Ecto neural progenitor cell (in vitro differentiated cells): ENCODE data around the gene WDR1.

Experiments
- DNase-seq: peaks from one replicate; pipeline ENCODE4 v3.0.0-alpha.2; 2018; ENCODE audit warnings: low spot score

Gene WDR1

GRCh38 chr4:10116569-10117358, at the start of gene WDR1:
TSS of gene WDR1 (minus strand) at chr4:10116799. CDS start at chr4:10116666, 133 bp downstream.
- peak; percentile 97 for DNase-seq

DNA sequence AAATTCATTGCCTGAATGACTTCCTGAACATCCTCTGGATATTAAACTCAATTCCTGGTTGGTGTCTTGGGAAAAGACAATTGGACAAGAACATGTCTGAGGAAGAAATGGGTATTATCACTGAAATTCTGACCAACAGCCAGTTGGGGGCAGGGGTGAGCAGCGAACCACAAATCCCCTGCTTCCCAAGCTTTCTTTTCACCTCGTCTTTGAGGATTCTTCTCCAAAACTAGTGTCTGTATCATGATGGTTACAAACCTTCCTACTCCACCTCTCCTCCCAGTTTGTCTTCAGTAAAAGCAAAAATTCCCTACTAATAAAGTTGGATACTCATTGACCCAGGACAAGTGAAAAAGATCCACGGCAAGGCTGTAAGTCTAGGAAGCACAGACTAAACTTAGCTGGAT, 48.3 kb upstream of the WDR1 start:
- peak; percentile 61 for DNase-seq

- DNase-seq = no peak
These were observed 46.7 kb upstream of the WDR1 start for GRCh38 chr4:10163296-10163695.

DNA sequence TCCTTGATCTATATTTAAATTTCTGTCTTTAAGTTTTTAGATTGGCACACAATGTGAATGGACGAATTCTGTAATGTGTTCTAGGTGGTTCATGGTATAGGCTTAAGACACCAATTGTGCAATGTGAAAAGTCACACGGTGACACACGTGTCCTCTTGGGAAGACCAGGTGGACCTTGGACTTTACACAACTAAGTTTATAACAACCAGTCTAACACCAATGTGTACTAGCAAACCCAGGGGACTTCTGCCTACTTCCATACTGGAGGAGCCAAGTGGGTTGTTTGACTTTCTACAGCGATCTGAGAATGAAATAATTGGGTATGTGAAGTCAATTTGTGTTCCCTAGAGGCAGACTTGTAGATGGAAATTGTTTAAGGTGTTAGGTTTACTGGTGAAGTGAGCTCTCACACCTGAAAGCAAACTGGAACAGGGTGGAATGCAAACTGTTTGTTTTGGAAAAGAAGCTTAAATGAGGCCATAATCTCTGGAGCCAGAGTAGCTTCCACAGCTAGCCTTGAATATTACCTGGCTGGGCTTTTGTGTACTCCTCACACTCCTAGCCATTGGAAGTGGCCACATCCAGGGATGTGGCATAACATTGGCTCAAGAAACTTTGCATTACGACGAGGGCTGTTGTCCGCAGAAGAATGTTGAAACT, 45.9 kb upstream of the WDR1 start:
- no peak for DNase-seq

- no peak for DNase-seq
These were observed 45.2 kb upstream of the WDR1 start for GRCh38 chr4:10161840-10162239.

DNA sequence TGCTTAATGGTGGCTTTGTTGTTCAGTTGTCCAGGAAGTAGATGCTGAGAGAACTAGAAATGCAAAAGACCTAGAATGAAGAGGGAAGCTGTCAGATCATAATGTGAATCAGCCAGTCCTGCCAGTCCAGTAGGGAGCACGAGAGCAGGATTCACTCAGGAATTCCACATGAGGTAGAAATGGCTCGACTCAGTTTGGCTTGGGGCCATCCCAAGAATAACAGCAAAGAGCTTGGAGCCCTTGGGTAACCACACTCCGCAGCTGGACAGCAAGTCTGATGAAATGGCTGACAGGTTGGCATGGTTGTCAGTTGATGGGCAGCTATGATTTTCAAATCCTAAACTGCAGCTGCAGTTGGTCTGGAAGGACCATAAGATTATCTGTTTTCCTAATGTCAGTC, 44.5 kb upstream of the WDR1 start:
- no peak for DNase-seq

DNA sequence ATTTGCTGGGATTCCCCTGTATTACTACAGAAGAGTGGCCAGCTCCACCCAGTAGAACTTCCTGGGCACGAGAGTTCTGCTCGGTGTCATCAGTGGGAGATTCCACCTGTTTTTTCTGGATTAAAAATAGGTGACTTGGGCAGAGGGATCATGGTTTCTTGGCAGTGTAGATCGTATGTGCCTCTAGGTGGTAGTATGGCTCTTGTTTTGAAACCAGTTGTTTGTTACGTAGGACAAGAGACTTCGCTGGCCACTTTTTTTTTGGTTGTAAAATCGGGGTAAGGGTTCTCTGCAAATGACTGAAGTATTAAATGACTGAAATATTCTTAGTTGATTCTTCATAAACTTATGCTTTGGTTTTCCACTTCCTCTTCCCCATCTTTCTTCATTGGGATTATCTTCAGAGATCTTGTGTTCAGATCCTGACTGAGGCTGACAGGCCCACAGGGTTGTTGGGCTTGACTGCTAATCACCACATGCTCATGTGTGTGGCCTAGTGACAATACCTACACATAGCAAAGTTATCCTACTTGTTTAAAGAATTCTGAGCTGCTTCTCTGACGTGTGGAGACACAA, 43.8 kb upstream of the WDR1 start:
- DNase-seq = no peak

DNA sequence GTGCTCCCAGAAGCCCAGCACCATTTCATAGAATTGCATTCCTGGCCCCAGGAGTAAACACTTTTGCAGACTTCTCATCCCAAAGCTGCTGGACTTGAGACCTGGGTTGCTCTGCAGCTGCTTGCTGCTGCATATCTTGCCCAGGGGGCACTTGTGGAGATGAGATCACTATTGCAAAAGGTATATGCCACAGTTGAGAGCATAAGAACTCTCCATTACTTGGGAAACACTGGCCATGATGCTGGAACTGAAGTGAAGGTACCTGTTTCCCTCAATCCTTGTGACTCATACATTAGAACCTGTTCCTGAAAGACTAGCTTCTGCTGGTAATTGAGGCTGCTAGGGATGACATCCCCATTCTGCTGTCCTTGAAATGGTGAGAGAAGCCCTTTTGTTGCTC, 43.1 kb upstream of the WDR1 start:
- no peak for DNase-seq

- DNase-seq = no peak
These were observed 41.8 kb upstream of the WDR1 start for GRCh38 chr4:10158333-10158942.

- DNase-seq = peak; percentile 58
These were observed 41.1 kb upstream of the WDR1 start for GRCh38 chr4:10157478-10158332.

DNA sequence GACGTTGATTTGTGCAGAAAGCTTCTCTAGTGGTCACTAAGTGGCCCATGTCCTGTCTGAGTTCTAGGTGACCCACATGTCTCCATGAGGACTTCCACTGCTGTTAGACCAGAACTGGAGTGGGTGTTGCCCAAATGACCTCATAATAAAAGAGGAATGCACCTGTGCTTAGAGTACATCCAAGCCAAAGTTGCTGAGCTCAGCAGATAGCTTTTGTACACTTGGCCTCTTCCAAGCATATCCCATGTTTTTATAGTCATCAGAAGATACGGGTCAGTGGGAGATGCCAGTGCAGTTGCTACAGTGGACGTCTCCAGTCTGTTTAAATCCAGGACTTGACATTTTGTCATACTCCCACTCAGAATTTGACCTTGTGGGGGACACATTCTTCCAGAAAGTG, 37.6 kb upstream of the WDR1 start:
- no peak for DNase-seq

DNA sequence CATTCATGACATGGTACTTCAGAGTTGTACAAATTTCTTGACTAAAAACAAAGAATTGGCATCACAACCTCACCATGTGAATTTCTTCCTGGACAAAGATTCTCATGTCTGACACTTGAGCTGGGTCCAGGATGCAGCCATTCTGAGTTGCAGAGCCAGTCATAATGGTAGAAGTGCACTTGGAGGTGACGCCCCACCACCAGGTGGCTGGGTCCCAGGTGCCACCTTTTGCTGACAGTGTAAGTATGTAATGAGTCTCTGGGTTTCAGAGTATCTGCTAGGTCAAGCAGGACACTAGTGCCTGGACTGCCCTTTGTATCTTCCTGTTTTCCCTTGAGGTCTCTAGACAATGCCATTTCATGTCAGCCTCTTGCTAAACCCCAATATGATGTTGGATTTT, 36.6 kb upstream of the WDR1 start:
- DNase-seq = no peak

DNA sequence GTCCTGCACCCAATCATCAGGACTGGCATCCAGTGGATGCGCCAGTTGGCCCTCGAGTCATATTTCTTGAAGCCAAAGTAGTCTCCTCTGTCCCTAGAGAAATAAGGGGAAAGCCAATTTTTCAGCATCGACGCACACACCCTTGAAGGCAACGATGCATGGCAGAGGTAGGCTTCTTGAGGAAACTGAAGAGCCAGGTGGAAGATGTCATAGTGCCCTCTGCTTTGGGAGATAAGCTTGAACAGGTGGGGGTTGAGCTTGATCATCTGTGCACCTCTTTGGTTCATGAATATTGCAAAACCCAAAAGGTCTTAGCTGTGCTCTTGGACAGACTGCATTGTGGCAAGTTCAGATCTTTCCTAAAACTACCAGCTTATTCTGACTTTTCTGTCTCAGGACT, 34.6 kb upstream of the WDR1 start:
- no peak for DNase-seq

GRCh38 chr4:10144966-10145365, 28.4 kb upstream of the WDR1 start:
- DNase-seq = no peak

DNA sequence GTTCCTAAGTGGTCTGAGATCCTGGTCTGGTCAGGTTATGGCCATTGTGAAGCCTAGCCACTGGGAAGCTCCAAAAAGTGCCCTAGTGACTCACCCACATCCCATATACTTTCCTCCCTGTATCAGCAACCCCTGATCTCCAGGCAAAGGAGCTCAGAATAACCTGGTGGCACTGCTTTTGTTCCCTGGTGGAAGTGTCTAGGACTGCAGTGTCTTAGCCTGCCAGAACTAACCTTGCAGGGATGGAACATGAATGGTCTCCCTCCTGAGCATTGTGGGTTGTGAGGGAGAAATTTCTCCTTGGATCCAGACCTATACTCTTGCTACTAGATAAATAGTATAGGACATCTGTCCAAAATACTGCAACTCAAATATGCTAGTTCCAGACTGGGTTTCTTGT, 27.9 kb upstream of the WDR1 start:
- no peak for DNase-seq

- no peak for DNase-seq
These were observed 26.6 kb upstream of the WDR1 start for GRCh38 chr4:10143171-10143570.

- DNase-seq = peak; percentile 64
These were observed 24.5 kb upstream of the WDR1 start for GRCh38 chr4:10140866-10141759.

DNA sequence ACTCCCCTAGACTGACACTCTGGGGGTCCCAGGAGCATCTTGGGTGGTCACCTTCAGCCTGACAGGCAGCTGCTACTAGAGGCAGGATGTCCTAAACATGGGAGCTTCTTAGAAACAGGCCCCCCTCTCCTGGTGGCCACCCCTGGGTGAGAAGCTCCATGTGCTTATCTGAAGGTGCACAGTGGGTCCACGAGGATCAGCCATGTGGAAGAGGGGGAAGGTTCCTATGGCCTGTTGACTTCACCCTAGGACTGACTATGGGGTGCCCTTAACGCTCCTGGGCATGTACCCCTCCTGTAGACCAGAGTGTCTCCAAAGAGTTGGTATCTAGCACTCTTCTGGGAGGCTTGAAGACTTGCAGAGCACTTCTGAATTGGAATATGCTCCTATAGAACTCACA, 22.9 kb upstream of the WDR1 start:
- DNase-seq = no peak

GRCh38 chr4:10135260-10135659, 18.7 kb upstream of the WDR1 start:
- no peak for DNase-seq

- no peak for DNase-seq
These were observed 17.5 kb upstream of the WDR1 start for GRCh38 chr4:10134141-10134540.

DNA sequence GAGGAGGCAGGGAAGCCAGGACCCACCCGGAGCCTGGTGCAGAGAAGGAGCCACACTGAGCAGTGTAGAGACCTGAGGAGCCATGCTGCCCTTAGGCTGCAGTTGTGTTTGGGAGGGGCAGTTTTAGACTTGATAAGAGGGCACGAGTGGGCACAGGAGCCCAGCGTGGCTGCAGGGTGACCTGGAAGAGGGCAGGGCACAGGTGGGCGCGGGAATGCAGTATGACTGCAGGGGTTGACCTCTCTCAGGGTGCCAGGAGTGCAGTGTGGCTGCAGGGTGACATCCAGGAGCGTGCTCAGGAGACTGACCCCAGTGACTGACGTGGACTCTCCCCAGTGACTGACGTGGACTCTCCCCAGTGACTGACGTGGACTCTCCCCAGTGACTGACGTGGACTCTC, 14.6 kb upstream of the WDR1 start:
- DNase-seq = no peak
